Measurements from ENCODE around the gene BICD1. TPM values are rescaled to one million over a fixed set of nuclear protein-coding genes. Genes with fewer than 3 reads are reported as not detected.
"Not testable (repeated sequence)": the region's sequence is repeated elsewhere in the genome, so short reads cannot be mapped to it uniquely, and the experiment has no call there.

The BICD1 gene
- total RNA-seq, 1 donor from 2014 or later, result 13.1 TPM

- no peaks in the 10 kb centered on the region for H3K27me3 ChIP-seq (ENCODE audit: control insufficient read depth, insufficient read depth, low read length)
- no peak for TF ChIP-seq CTCF (IDR thresholded peaks at IDR 0.05; ENCODE audit: insufficient read depth, low read length, poor library complexity, severe bottlenecking)
- H3K36me3 ChIP-seq (ENCODE audit: control insufficient read depth, insufficient read depth, low read length), result no peaks in the 10 kb centered on the region
- DNase-seq (ENCODE audit: low read depth), result peak; percentile 84
- no peak overlapping the region for H3K4me3 ChIP-seq (ENCODE audit: low read depth, low read length)
Measured at GRCh38 chr12:32270818-32271710, 164.4 kb downstream of the BICD1 start.

- H3K27me3 ChIP-seq (ENCODE audit: control insufficient read depth, insufficient read depth, low read length), result no peaks in the 10 kb centered on the region
- no peak for DNase-seq (ENCODE audit: low read depth)
- no peak overlapping the region for H3K4me3 ChIP-seq (ENCODE audit: low read depth, low read length)
- TF ChIP-seq CTCF (IDR thresholded peaks at IDR 0.05; ENCODE audit: insufficient read depth, low read length, poor library complexity, severe bottlenecking), result no peak
- no peaks in the 10 kb centered on the region for H3K36me3 ChIP-seq (ENCODE audit: control insufficient read depth, insufficient read depth, low read length)
Measured at GRCh38 chr12:32272465-32272864, 165.8 kb downstream of the BICD1 start.

GRCh38 chr12:32273063-32273522 is 166.4 kb downstream of the BICD1 start:
- TF ChIP-seq CTCF (IDR thresholded peaks at IDR 0.05; ENCODE audit: insufficient read depth, low read length, poor library complexity, severe bottlenecking), result no peak
- Histone ChIP-seq H3K36me3 (ENCODE audit: control insufficient read depth, insufficient read depth, low read length) (no peaks in the 10 kb centered on the region), H3K4me3 (ENCODE audit: low read depth, low read length) (no peak overlapping the region), H3K27me3 (ENCODE audit: control insufficient read depth, insufficient read depth, low read length) (no peaks in the 10 kb centered on the region)
- no peak for DNase-seq (ENCODE audit: low read depth)

GRCh38 chr12:32273712-32274111 is 167.1 kb downstream of the BICD1 start:
- no peak for TF ChIP-seq CTCF (IDR thresholded peaks at IDR 0.05; ENCODE audit: insufficient read depth, low read length, poor library complexity, severe bottlenecking)
- H3K27me3 ChIP-seq (ENCODE audit: control insufficient read depth, insufficient read depth, low read length), result no peaks in the 10 kb centered on the region
- DNase-seq (ENCODE audit: low read depth), result no peak
- no peaks in the 10 kb centered on the region for H3K36me3 ChIP-seq (ENCODE audit: control insufficient read depth, insufficient read depth, low read length)
- no peak overlapping the region for H3K4me3 ChIP-seq (ENCODE audit: low read depth, low read length)

GRCh38 chr12:32274665-32275064 is 168.0 kb downstream of the BICD1 start:
- no peaks in the 10 kb centered on the region for H3K27me3 ChIP-seq (ENCODE audit: control insufficient read depth, insufficient read depth, low read length)
- TF ChIP-seq CTCF (IDR thresholded peaks at IDR 0.05; ENCODE audit: insufficient read depth, low read length, poor library complexity, severe bottlenecking), result no peak
- H3K4me3 ChIP-seq (ENCODE audit: low read depth, low read length), result no peak overlapping the region
- DNase-seq (ENCODE audit: low read depth), result no peak
- H3K36me3 ChIP-seq (ENCODE audit: control insufficient read depth, insufficient read depth, low read length), result no peaks in the 10 kb centered on the region

GRCh38 chr12:32275520-32275919 is 168.9 kb downstream of the BICD1 start:
- H3K27me3 ChIP-seq (ENCODE audit: control insufficient read depth, insufficient read depth, low read length); H3K4me3 ChIP-seq (ENCODE audit: low read depth, low read length); H3K36me3 ChIP-seq (ENCODE audit: control insufficient read depth, insufficient read depth, low read length); DNase-seq (ENCODE audit: low read depth): not testable (repeated sequence)
